Endothelial cell of umbilical vein (primary cell): ENCODE measurements around the gene CRTC1.

Experiments used
- CTCF ChIP-seq, 2 donors: IDR thresholded peaks; 1 replicate in 1 of 2; 2 replicates in 1 of 2; pipeline ENCODE4 v1.5.1; 2011; ENCODE audit warnings: low read length in 2 of 2, mild to moderate bottlenecking in 2 of 2, moderate library complexity in 2 of 2, control low read depth in 1 of 2, inconsistent platforms in 1 of 2, low read depth in 1 of 2; ENCODE audit not compliant: insufficient read depth in 1 of 2; ENCODE audit errors: extremely low read depth in 1 of 2
- FOS ChIP-seq: IDR thresholded peaks from 2 replicates; pipeline ENCODE4 v1.6.1; 2011; ENCODE audit warnings: mild to moderate bottlenecking, low read length, moderate library complexity, borderline replicate concordance; ENCODE audit not compliant: insufficient read depth
- MYC ChIP-seq: IDR thresholded peaks from one replicate; pipeline ENCODE4 v1.6.1; 2011; ENCODE audit warnings: mild to moderate bottlenecking, low read depth, low read length

- TF ChIP-seq MYC (no peak), FOS (no peak), CTCF (IDR thresholded peaks at IDR 0.05; ENCODE audit: extremely low read depth in 1 of 2, insufficient read depth in 1 of 2, low read depth in 1 of 2, low read length in 2 of 2) (no peak)
Observed at GRCh38 chr19:18746401-18747325, 63.2 kb downstream of the CRTC1 start.
